Stomach (tissue), 4 donors: Measurements from ENCODE around the gene PYROXD2.

ENCODE experiments used
- EP300 ChIP-seq: sonication (generic); formaldehyde crosslinking; IDR thresholded peaks from one replicate; pipeline ENCODE4 v1.6.1; 2017; ENCODE audit warnings: antibody characterized with exemption
- POLR2A ChIP-seq, 4 donors: fragments of 450-650 bp; IDR thresholded peaks; one replicate each; pipeline ENCODE4 v1.6.1; 2016; ENCODE audit warnings: antibody characterized with exemption in 4 of 4, control low read depth in 2 of 4, mild to moderate bottlenecking in 1 of 4, moderate library complexity in 1 of 4
- POLR2AphosphoS5 ChIP-seq, 3 donors: sonication (generic); formaldehyde crosslinking; IDR thresholded peaks; one replicate each; pipeline ENCODE4 v1.6.1; 2016; ENCODE audit warnings: antibody characterized with exemption in 3 of 3
- TF ChIP-seq, protein P1 (sequence below), 7 experiments: fragments of 450-650 bp in 4 of 7; fragments of 200-600 bp in 3 of 7; sonication (generic) in 3 of 7; IDR thresholded peaks; one replicate each; pipeline ENCODE4 v1.5.1; 2016 to 2019; ENCODE audit warnings: antibody characterized with exemption in 7 of 7, control low read depth in 2 of 7, mild to moderate bottlenecking in 1 of 7

DNA sequence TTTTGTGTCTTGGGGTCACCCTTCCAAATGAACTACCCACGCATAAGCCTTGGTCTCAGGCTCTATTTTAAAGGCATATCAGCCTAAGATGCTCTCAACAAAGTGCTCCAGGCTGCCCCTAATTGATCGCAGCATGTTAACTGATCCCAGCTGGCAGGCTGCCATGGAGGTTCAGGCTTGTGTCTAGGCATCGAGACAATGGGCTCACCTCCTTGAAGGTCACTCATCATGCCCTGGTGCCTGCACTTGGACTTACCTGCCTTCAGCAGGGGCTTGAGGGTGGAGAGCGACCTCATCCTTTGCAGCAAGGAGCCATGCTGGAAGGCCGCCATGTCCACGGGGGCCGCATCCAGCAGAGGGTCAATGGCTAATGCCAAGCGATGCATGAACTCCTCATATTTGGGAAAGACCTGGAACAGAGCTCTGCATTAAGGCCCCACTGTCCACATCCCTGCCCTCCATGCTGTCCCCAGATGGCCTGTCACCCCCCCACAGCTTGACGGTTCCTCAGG is 17.8 kb downstream of the PYROXD2 start:
- TF ChIP-seq, protein P1, sequence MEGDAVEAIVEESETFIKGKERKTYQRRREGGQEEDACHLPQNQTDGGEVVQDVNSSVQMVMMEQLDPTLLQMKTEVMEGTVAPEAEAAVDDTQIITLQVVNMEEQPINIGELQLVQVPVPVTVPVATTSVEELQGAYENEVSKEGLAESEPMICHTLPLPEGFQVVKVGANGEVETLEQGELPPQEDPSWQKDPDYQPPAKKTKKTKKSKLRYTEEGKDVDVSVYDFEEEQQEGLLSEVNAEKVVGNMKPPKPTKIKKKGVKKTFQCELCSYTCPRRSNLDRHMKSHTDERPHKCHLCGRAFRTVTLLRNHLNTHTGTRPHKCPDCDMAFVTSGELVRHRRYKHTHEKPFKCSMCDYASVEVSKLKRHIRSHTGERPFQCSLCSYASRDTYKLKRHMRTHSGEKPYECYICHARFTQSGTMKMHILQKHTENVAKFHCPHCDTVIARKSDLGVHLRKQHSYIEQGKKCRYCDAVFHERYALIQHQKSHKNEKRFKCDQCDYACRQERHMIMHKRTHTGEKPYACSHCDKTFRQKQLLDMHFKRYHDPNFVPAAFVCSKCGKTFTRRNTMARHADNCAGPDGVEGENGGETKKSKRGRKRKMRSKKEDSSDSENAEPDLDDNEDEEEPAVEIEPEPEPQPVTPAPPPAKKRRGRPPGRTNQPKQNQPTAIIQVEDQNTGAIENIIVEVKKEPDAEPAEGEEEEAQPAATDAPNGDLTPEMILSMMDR (IDR thresholded peaks at IDR 0.05): no peak
- TF ChIP-seq POLR2AphosphoS5 (IDR thresholded peaks at IDR 0.05): no peak
- TF ChIP-seq POLR2A (IDR thresholded peaks at IDR 0.05): no peak
- TF ChIP-seq EP300: no peak
